MM.1S (cell line): Measurements from ENCODE around the gene CLTCL1.

Experiments
- DNase-seq: peaks from one replicate; pipeline ENCODE4 v3.0.0-alpha.2; 2015
- H2AFZ ChIP-seq: fragments of 300-600 bp; sonication (generic); 2 replicates; pipeline ENCODE4 v1.6.0; 2016; ENCODE audit warnings: antibody characterized with exemption, low read length
- H3F3A ChIP-seq: fragments of 300-600 bp; sonication (generic); 2 replicates; pipeline ENCODE4 v1.6.1; 2016; ENCODE audit warnings: mild to moderate bottlenecking, antibody characterized with exemption, low read length, moderate library complexity, mixed read lengths; ENCODE audit not compliant: insufficient read depth
- H3K27ac ChIP-seq: fragments of 300-600 bp; sonication (generic); 2 replicates; pipeline ENCODE4 v1.5.1; 2016; ENCODE audit warnings: mild to moderate bottlenecking, low read length
- H3K27me3 ChIP-seq: fragments of 300-600 bp; sonication (generic); replicated peaks from 2 replicates; pipeline ENCODE4 v1.6.0; 2016; ENCODE audit warnings: low read length; ENCODE audit not compliant: insufficient read depth
- H3K36me3 ChIP-seq: fragments of 300-600 bp; sonication (generic); replicated peaks from 2 replicates; pipeline ENCODE4 v1.6.1; 2016; ENCODE audit warnings: mild to moderate bottlenecking, low read length, mixed read lengths; ENCODE audit not compliant: insufficient read depth
- H3K4me1 ChIP-seq: fragments of 300-600 bp; sonication (generic); 2 replicates; pipeline ENCODE4 v1.6.1; 2016; ENCODE audit warnings: low read length, mixed read lengths
- H3K4me2 ChIP-seq: fragments of 300-600 bp; sonication (generic); 2 replicates; pipeline ENCODE4 v1.6.0; 2016; ENCODE audit warnings: low read depth, low read length
- H3K4me3 ChIP-seq: fragments of 300-600 bp; sonication (generic); 2 replicates; pipeline ENCODE4 v1.5.1; 2016; ENCODE audit warnings: low read length, mixed read lengths
- H3K79me2 ChIP-seq: fragments of 300-600 bp; sonication (generic); 2 replicates; pipeline ENCODE4 v1.6.1; 2016; ENCODE audit warnings: mixed run types, low read length, mixed read lengths
- H3K9ac ChIP-seq: fragments of 300-600 bp; sonication (generic); 2 replicates; pipeline ENCODE4 v1.6.1; 2016; ENCODE audit warnings: low read length, mixed read lengths
- H3K9me2 ChIP-seq: fragments of 300-600 bp; sonication (generic); replicated peaks from 2 replicates; pipeline ENCODE4 v1.6.1; 2016; ENCODE audit warnings: mild to moderate bottlenecking, low read length, mixed read lengths; ENCODE audit not compliant: insufficient read depth
- H3K9me3 ChIP-seq: fragments of 300-600 bp; sonication (generic); replicated peaks from 2 replicates; pipeline ENCODE4 v1.6.1; 2016; ENCODE audit warnings: mild to moderate bottlenecking, low read length, mixed read lengths; ENCODE audit not compliant: insufficient read depth
- H4K20me1 ChIP-seq: fragments of 300-600 bp; sonication (generic); 2 replicates; pipeline ENCODE4 v1.6.1; 2016; ENCODE audit warnings: mild to moderate bottlenecking, low read length, moderate library complexity, mixed read lengths; ENCODE audit not compliant: insufficient read depth
- CTCF ChIP-seq: fragments of 300-600 bp; sonication (generic); IDR thresholded peaks from 2 replicates; pipeline ENCODE4 v1.5.1; 2016; ENCODE audit warnings: antibody characterized with exemption, low read length, mixed read lengths
- EZH2 ChIP-seq: fragments of 300-600 bp; sonication (generic); optimal IDR thresholded peaks from 2 replicates; pipeline ENCODE3; 2017; ENCODE audit warnings: low read depth, mild to moderate bottlenecking, antibody characterized with exemption, low read length, mixed read lengths
- EZH2phosphoT487 ChIP-seq: fragments of 300-600 bp; sonication (generic); IDR thresholded peaks from 2 replicates; pipeline ENCODE4 v1.6.1; 2018; ENCODE audit warnings: antibody characterized with exemption, low read length

Gene CLTCL1

DNA sequence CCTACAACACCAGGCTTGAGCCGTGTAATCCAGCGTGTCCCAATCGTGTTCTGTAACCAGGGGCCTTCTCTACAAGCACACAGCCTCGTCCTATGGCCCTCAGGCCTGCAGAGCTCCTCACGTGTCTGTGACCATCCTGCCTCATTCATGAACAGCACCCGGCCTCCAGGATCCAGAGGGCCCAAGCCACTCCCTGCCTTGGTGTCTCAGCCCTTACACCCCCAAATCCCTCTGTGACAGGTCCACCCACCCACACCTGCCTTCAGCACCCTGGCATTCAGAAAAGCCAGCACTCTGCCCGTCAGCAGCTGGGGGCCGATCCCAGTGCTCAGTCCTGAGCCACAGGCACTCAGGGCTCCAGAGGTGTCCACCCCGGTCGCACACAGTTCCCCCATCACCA is 154.6 kb downstream of the CLTCL1 start:
- no peak for TF ChIP-seq CTCF
- no peak for TF ChIP-seq EZH2phosphoT487
- TF ChIP-seq EZH2, result no peak
- Histone ChIP-seq H3K27me3 (no peaks in the 10 kb centered on the region), H3K9ac (no peak overlapping the region), H3K9me2 (no peaks in the 10 kb centered on the region), H3K4me1 (no peaks in the 10 kb centered on the region), H3K36me3 (no peaks in the 10 kb centered on the region), H3K79me2 (no peaks in the 10 kb centered on the region), H3K4me2 (no peak overlapping the region), H4K20me1 (no peaks in the 10 kb centered on the region), H3K27ac (no peak overlapping the region), H3K9me3 (no peaks in the 10 kb centered on the region), H2AFZ (no peak overlapping the region), H3F3A (no peaks in the 10 kb centered on the region), H3K4me3 (no peak overlapping the region)
- no peak for DNase-seq

DNA sequence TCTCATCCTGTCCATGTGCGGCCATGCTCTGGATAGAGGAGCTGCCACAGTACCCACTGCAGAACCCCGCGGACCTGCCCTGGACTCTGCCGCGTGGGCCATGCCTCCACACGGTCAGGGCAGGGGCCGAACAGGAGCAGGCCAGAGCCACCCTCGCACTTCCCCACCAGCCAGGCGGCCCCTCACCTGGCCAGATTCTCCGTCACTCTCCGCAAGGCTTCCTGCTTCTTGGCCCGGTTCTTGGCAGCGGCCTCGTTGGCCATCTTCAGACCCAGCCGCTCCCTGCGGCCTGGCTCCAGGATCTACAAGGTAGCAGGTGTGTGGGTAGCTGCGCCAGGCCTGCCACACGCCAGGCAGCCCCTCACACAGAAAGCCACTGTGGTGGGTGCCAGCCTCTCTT is 156.6 kb downstream of the CLTCL1 start:
- H3K9me2 ChIP-seq, result no peaks in the 10 kb centered on the region
- no peaks in the 10 kb centered on the region for H3K36me3 ChIP-seq

DNA sequence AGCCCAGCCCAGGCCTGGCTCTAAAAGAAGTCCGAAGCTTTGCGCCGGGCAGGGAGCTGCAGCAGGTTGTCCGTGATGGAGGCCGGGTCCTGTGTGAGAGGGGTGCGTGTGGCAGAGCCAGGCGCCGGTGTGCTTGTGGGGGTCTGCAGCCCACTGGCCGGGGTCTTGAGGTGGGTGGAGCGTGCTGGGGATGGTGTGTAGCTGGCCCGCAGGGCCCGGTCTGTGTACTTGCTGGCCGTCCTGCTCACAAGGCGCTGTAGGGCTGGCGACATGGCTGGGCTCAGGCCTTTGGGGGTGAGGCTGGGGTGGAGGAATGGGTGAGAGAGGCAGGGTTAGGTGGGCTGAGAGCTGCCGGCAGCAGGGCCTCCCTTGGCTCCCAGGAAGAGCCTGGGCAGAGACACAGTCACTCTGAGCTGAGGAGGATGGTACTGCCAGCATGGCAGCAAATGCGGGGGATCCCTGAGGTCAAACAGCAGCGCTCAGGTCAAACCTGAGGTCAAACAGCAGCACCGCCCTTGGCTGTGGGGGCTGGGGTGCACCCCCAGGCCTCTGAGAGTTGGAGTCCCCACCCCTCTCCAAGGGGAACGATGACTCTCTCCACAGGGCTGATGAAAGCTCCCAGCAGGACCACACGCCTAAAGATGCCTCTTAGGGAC is 157.2 kb downstream of the CLTCL1 start:
- Histone ChIP-seq H3K27me3 (no peaks in the 10 kb centered on the region), H3K79me2 (no peaks in the 10 kb centered on the region), H3K36me3 (no peaks in the 10 kb centered on the region), H2AFZ (no peak overlapping the region), H4K20me1 (no peaks in the 10 kb centered on the region), H3K4me3 (no peak overlapping the region), H3K4me1 (no peaks in the 10 kb centered on the region), H3K27ac (no peak overlapping the region), H3K9ac (no peak overlapping the region), H3F3A (no peaks in the 10 kb centered on the region), H3K9me2 (no peaks in the 10 kb centered on the region), H3K4me2 (no peak overlapping the region), H3K9me3 (no peaks in the 10 kb centered on the region)
- TF ChIP-seq EZH2 (no peak), CTCF (no peak), EZH2phosphoT487 (no peak)
- no peak for DNase-seq

More for the DNA sequence above, 156.6 kb downstream of the CLTCL1 start:
- no peaks in the 10 kb centered on the region for H4K20me1 ChIP-seq
- DNase-seq, result no peak
- no peak overlapping the region for H3K4me2 ChIP-seq
- no peaks in the 10 kb centered on the region for H3F3A ChIP-seq
- no peaks in the 10 kb centered on the region for H3K9me3 ChIP-seq
- H3K27me3 ChIP-seq, result no peaks in the 10 kb centered on the region
- no peaks in the 10 kb centered on the region for H3K4me1 ChIP-seq
- H3K79me2 ChIP-seq, result no peaks in the 10 kb centered on the region
- H3K27ac ChIP-seq, result no peak overlapping the region
- no peak overlapping the region for H2AFZ ChIP-seq
- no peak overlapping the region for H3K4me3 ChIP-seq
- no peak overlapping the region for H3K9ac ChIP-seq
- TF ChIP-seq EZH2phosphoT487, result no peak
- TF ChIP-seq EZH2, result no peak
- TF ChIP-seq CTCF, result no peak
